SKM-1 treated with dmso at 0.1 percent for 144 hours (cell line): ENCODE measurements around the gene LAPTM5.

Source experiments
- DNase-seq: peaks from one replicate; lab custom pipeline; 2025; ENCODE audit not compliant: unreplicated experiment; lab: John Stamatoyannopoulos, UW

LAPTM5 gene

DNA sequence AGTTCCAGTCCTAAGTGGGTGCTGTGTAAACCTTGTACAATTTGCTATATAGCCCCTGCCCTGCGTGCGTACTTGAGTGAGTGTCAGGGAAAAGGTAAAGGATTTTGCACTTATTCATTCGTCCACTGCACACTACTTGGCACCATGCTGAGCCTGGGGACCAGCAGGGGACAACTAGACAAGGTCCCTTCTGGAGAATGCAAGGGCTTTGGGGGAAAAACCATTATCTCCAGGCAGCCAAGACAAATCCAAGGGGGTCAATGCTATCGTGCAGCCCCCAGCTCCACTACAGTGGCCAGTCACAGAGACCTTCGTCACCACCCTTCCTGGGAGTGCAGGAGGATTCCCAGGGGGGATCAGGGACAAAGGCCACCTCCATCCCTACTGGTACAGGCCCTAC, 73.9 kb downstream of the LAPTM5 start:
- DNase-seq: no peak
